K562 (cell line): ENCODE data around the gene NLE1. TPM values are rescaled to one million over a fixed set of nuclear protein-coding genes. Genes with fewer than 3 reads are reported as not detected.

Source experiments
- CGGBP1 ChIP-seq: fragments of 250-450 bp; sonication (Bioruptor Pico); IDR thresholded peaks from 2 replicates; pipeline ENCODE4 v1.9.0; 2021; ENCODE audit warnings: mild to moderate bottlenecking
- CTCFL ChIP-seq: IDR thresholded peaks from 2 replicates; pipeline ENCODE4 v1.6.1; 2011; ENCODE audit warnings: borderline replicate concordance, low read depth, mild to moderate bottlenecking, moderate library complexity, low read length; ENCODE audit not compliant: insufficient read depth, poor library complexity, severe bottlenecking
- ELF1 ChIP-seq: fragments of 200-800 bp; sonication (Bioruptor generic); IDR thresholded peaks from 2 replicates; pipeline ENCODE4 v1.6.1; 2016; ENCODE audit warnings: missing genetic modification characterization, missing compliant biosample characterization
- HCFC1 ChIP-seq: IDR thresholded peaks from 2 replicates; pipeline ENCODE4 v1.6.1; 2012; ENCODE audit warnings: low read depth, low read length, improper control_type of control experiment
- HMGN3 ChIP-seq: IDR thresholded peaks from 2 replicates; pipeline ENCODE4 v1.6.1; 2011; ENCODE audit warnings: borderline replicate concordance, low read depth, mild to moderate bottlenecking, mixed read lengths, low read length; ENCODE audit not compliant: insufficient read length; ENCODE audit errors: extremely low read depth
- ILF3 ChIP-seq: fragments of 450-650 bp; IDR thresholded peaks from 2 replicates; pipeline ENCODE4 v1.6.1; 2018; ENCODE audit warnings: antibody characterized with exemption, mild to moderate bottlenecking, moderate library complexity, borderline replicate concordance
- KDM2B ChIP-seq: fragments of 250-450 bp; sonication (Bioruptor Pico); IDR thresholded peaks from 2 replicates; pipeline ENCODE4 v1.8.0; 2021; ENCODE audit warnings: mild to moderate bottlenecking, moderate library complexity
- NR2C2 ChIP-seq, 2 experiments: fragments of 200-800 bp in 1 of 2; sonication (Bioruptor generic) in 1 of 2; sonication (generic) in 1 of 2; formaldehyde crosslinking in 1 of 2; IDR thresholded peaks; 2 replicates each; pipeline versions ENCODE4 v1.6.1 to v1.8.0; 2016 to 2022; ENCODE audit warnings: mild to moderate bottlenecking in 1 of 2, missing compliant biosample characterization in 1 of 2, missing genetic modification characterization in 1 of 2, missing genetic modification reagents in 1 of 2
- PCBP1 ChIP-seq: fragments of 200-400 bp; formaldehyde crosslinking; IDR thresholded peaks from 2 replicates; pipeline ENCODE4 v1.6.1; 2018; ENCODE audit warnings: mild to moderate bottlenecking, low read depth, low read length; ENCODE audit not compliant: poor library complexity, severe bottlenecking
- PHF8 ChIP-seq: fragments of 200-600 bp; sonication (generic); IDR thresholded peaks from 2 replicates; pipeline ENCODE4 v1.6.1; 2012; ENCODE audit warnings: mixed run types, mild to moderate bottlenecking, inconsistent platforms, low read length, moderate library complexity, borderline replicate concordance
- RBBP5 ChIP-seq: fragments of 200-600 bp; sonication (generic); IDR thresholded peaks from 2 replicates; pipeline ENCODE4 v1.6.1; 2012; ENCODE audit warnings: borderline replicate concordance, mild to moderate bottlenecking, low read length, control low read depth, inconsistent platforms; ENCODE audit not compliant: insufficient read depth, poor library complexity, severe bottlenecking
- RBM22 ChIP-seq: fragments of 200-400 bp; formaldehyde crosslinking; IDR thresholded peaks from 2 replicates; pipeline ENCODE4 v1.6.1; 2018; ENCODE audit warnings: low read length, low read depth; ENCODE audit not compliant: poor library complexity, severe bottlenecking
- SMARCB1 ChIP-seq: IDR thresholded peaks from 2 replicates; pipeline ENCODE4 v1.6.1; 2011; ENCODE audit warnings: improper control_type of control experiment, low read depth; ENCODE audit not compliant: insufficient read length
- VEZF1 ChIP-seq: fragments of 200-800 bp; sonication (Bioruptor generic); IDR thresholded peaks from 2 replicates; pipeline ENCODE4 v1.6.1; 2017; ENCODE audit warnings: missing genetic modification characterization, missing compliant biosample characterization
- ZNF507 ChIP-seq: conservative IDR thresholded peaks from 2 replicates; pipeline ENCODE4 v1.6.1; 2017; ENCODE audit warnings: missing genetic modification characterization, missing compliant biosample characterization
- ZNF592 ChIP-seq: fragments of 450-650 bp; IDR thresholded peaks from 2 replicates; pipeline ENCODE4 v1.6.1; 2017; ENCODE audit warnings: antibody characterized with exemption, mild to moderate bottlenecking
- polyA plus RNA-seq, 8 experiments: library from polyadenylated mRNA; depleted of rRNA in 4 of 8; stranded (reverse) in 5 of 8; unstranded in 3 of 8; fragments of >200 nt; fragmentation: Nextera tagmentation in 2 of 8; fragmentation: Illumina TruSeq in 1 of 8; extraction: Ambion mirVana in 2 of 8; extraction: Trizol in 1 of 8; gene quantifications; 2 replicates each; pipeline versions ENCODE4 v1.2.1 to v1.2.3, GENCODE V29; 2011 to 2014; ENCODE audit warnings: inconsistent platforms in 1 of 8, missing spikeins in 1 of 8
- total RNA-seq, 7 experiments: library from RNA; depleted of rRNA in 6 of 7; stranded (reverse); fragments of >200 nt in 6 of 7; fragmentation: Illumina TruSeq in 2 of 7; extraction: Trizol in 2 of 7; gene quantifications; 2 replicates each; pipeline versions ENCODE4 v1.2.1 to v1.2.3, GENCODE V29; 2011 to 2021; ENCODE audit warnings: low replicate concordance in 1 of 7

Gene NLE1
- total and polyA plus RNA-seq, 9 of the 15 experiments (the other 6 are each of a cell fraction or from before 2014, with no cell fraction given), result 3.8 to 69.0 (median 29.4) TPM

GRCh38 chr17:35088881-35089585 is 53.1 kb downstream of the NLE1 start (continued):
- TF ChIP-seq ZNF592, result 0 out of 2 replicates have a peak, but pooled peaks have one; percentile 75
- TF ChIP-seq CGGBP1, result no peak
- no peak for TF ChIP-seq SMARCB1
- TF ChIP-seq ELF1 (tag), result 0 out of 2 replicates have a peak, but pooled peaks have one; percentile 15
- peak; percentile 38 for TF ChIP-seq RBM22
- TF ChIP-seq NR2C2 (CRISPR knock-in tag; IDR thresholded peaks at IDR 0.05), result no peak
- no peak for TF ChIP-seq NR2C2 (tag; IDR thresholded peaks at IDR 0.05)
- no peak for TF ChIP-seq KDM2B (CRISPR knock-in tag)
- peak; percentile 65 for TF ChIP-seq HMGN3
- TF ChIP-seq VEZF1 (CRISPR knock-in tag), result peak; percentile 97
- peak; percentile 64 for TF ChIP-seq HCFC1
- no peak for TF ChIP-seq PCBP1
- peak; percentile 97 for TF ChIP-seq CTCFL
- TF ChIP-seq ZNF507 (tag), result no peak
- peak; percentile 50; the same call in 1 of the 2 replicates for TF ChIP-seq PHF8
- no peak for TF ChIP-seq ILF3
- peak; percentile 65 for TF ChIP-seq RBBP5
